ENCODE measurements around the gene EFCAB8. TPM values are rescaled to one million over a fixed set of nuclear protein-coding genes. Genes with fewer than 3 reads are reported as not detected.

Gene EFCAB8, protein sequence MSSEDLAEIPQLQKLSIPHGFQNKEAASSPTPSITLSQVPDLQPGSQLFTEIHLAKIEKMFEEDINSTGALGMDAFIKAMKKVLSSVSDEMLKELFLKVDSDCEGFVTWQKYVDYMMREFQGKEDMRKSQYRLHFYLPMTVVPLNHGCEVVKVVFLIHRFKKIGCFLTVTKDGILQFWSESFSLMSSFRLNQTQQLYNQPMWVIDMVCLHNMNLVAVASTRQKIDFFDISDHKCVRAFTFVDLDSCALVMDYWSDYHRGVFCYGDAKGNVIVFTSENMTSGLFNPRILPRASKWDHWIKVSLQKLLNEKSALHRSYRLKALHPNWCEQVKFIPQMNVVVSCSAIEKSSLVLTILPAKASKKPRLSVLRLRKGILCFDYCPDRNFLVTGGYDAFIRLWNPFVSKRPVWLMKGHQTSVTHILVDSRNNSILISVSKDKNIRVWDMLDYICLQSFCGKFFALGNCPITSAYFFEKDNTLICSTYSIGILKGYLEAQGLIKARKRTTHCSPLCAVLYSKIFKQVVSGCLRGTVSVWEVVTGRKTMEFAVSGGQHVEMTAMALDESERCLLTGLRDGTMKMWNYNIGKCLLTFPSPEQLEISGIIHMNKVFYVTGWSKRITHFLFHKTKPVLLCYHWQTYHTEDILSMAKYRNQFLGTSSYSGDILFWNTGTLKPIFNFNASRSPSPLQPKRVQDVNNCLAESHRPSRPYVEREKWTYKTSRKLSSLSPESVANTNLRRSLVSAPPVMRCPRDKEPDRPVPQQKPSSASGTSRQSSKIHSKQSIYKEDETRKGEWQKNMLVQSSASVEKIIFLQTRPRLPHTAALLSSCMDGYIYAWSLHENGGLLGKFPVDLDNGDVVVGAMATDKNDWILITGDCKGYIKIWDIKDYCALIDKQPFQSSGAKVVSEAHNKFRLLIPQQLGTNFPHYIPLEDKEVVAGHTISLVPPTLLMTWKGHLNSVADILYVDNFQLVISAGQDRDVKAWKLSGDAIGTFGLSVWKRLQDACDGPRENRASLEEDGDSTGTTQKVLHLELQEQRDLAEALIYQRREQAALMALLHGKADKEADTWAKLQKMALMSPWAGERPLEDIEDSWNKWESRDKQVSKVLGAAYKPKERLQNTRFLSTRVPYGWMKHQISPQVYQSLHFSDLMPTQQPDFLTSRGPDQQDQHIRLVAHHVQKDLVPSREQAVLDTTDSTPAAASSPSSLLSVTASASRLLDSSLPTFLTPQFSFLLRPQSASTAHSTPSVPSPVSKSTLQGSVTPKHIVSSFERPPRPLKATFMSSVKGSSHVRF
- 0.09 TPM in 1 of 2 replicates, not detected in the other for total RNA-seq (2021)
- long read RNA-seq: 0 reads

- Histone ChIP-seq H2BK20ac (ENCODE audit: low read depth, low read length, poor library complexity, severe bottlenecking) (no peak within 1 kb of the TSS), H4K5ac (ENCODE audit: insufficient read length, low read depth, low read length) (no peak within 1 kb of the TSS), H3K27ac (ENCODE audit: insufficient read length, low read depth, low read length) (peak within 1 kb of the TSS; percentile 30), H3K79me1 (ENCODE audit: insufficient read depth, low read depth, low read length, poor library complexity, severe bottlenecking) (no peaks in the 10 kb centered on the region), H3K4ac (ENCODE audit: low read depth, low read length) (no peak within 1 kb of the TSS), H3K4me2 (ENCODE audit: insufficient read depth, insufficient read length, low read length) (peak within 1 kb of the TSS; percentile 15), H2BK12ac (ENCODE audit: insufficient read length, low read depth, low read length) (peak within 1 kb of the TSS; percentile 24), H3T11ph (ENCODE audit: low read length) (no peak within 1 kb of the TSS), H2AFZ (ENCODE audit: low read length) (no peak within 1 kb of the TSS), H2BK15ac (ENCODE audit: low read depth, low read length) (no peak within 1 kb of the TSS), H3K27me3 (ENCODE audit: insufficient read depth, low read length) (no peaks in the 10 kb centered on the region), H3K18ac (ENCODE audit: insufficient read length, low read depth, low read length) (no peak within 1 kb of the TSS), H4K8ac (replicated peaks; ENCODE audit: insufficient read length, low read depth, low read length) (no peak within 1 kb of the TSS), H3K9me3 (ENCODE audit: control insufficient read depth, low read depth, low read length) (no peaks in the 10 kb centered on the region), H3K4me1 (ENCODE audit: insufficient read depth, low read length) (peaks cover 14% of the 10 kb centered on the region; the same call in 1 of the 2 replicates), H3K79me2 (ENCODE audit: insufficient read depth, low read length) (no peaks in the 10 kb centered on the region), H2BK120ac (ENCODE audit: low read depth, low read length, poor library complexity, severe bottlenecking) (no peak within 1 kb of the TSS), H3K14ac (ENCODE audit: insufficient read depth, low read length) (no peak within 1 kb of the TSS), H3K56ac (ENCODE audit: insufficient read length, low read depth, low read length) (no peak within 1 kb of the TSS), H3K23ac (ENCODE audit: insufficient read length, low read depth, low read length) (no peak within 1 kb of the TSS), H3K23me2 (ENCODE audit: insufficient read length, low read depth, low read length, poor library complexity, severe bottlenecking) (no peaks in the 10 kb centered on the region), H4K20me1 (ENCODE audit: control insufficient read depth, insufficient read depth, insufficient read length) (no peaks in the 10 kb centered on the region), H2AK5ac (ENCODE audit: insufficient read length, low read length) (peak within 1 kb of the TSS; percentile 7), H3K9ac (ENCODE audit: extremely low read depth, insufficient read length, low read length) (no peak within 1 kb of the TSS), H2BK5ac (ENCODE audit: insufficient read length, low read length) (no peak within 1 kb of the TSS), H4K91ac (ENCODE audit: insufficient read length, low read depth, low read length) (no peak within 1 kb of the TSS)
- H3K9me3 Mint-ChIP-seq: no peaks in the 10 kb centered on the region
- H3K27ac Mint-ChIP-seq: peak within 1 kb of the TSS; percentile 39 to 92 (median 72)
- peaks cover 0 to 24% (median 5%) of the 10 kb centered on the region in 3 experiments; a peak in 4 of 7 replicates for H3K36me3 Mint-ChIP-seq (ENCODE audit: insufficient read depth in 1 of 3, low read depth in 3 of 3)
- no peaks in the 10 kb centered on the region for H3K27me3 Mint-ChIP-seq (ENCODE audit: low read depth)
- WGBS (ENCODE audit: extremely low coverage, insufficient read length, low lambda C conversion rate): no CpG with 5 or more reads among the region's 8 CpGs
- H3K4me1 Mint-ChIP-seq: peaks cover 34 to 37% of the 10 kb centered on the region in 2 experiments
- TF ChIP-seq CTCF (conservative IDR thresholded peaks at IDR 0.05): peak; percentile 64
- H3K4me3 Mint-ChIP-seq: peak within 1 kb of the TSS in 1 of 2 experiments; percentile 45; a peak in 2 of 5 replicates
- peak; percentile 53 for DNase-seq
These were observed at the start of gene EFCAB8 for GRCh38 chr20:32858701-32859372. Gene EFCAB8 (plus strand): TSS chr20:32858923. CDS start chr20:32863793, 4,870 bp downstream.

Data from H9 (cell line).